HPDE6-E6E7 (cell line): Measurements from ENCODE around the gene DPT.
A peak's percentile ranks its signal among the peaks of the same experiment; 100 is the strongest.

ENCODE experiments used
- DNase-seq: peaks from one replicate; pipeline ENCODE4 v3.0.0; 2011; ENCODE audit warnings: missing footprints; ENCODE audit errors: extremely low spot score

Gene DPT

GRCh38 chr1:168664069-168664834, 64.8 kb downstream of the DPT start:
- no peak for DNase-seq

GRCh38 chr1:168656485-168656884, 72.5 kb downstream of the DPT start:
- no peak for DNase-seq

- peak; percentile 12 for DNase-seq
These were observed 74.6 kb downstream of the DPT start for GRCh38 chr1:168654198-168654915.

- no peak for DNase-seq
These were observed 75.4 kb downstream of the DPT start for GRCh38 chr1:168653567-168653966.

GRCh38 chr1:168645721-168646120, 83.3 kb downstream of the DPT start:
- DNase-seq: no peak
